H9 (cell line): ENCODE data around the gene IRAK1. TPM values are rescaled to one million over a fixed set of nuclear protein-coding genes. Genes with fewer than 3 reads are reported as not detected.

Experiments
- DNase-seq: peaks from one replicate; pipeline ENCODE4 v3.0.0-alpha.2; 2017
- H2AFZ ChIP-seq: one replicate; pipeline ENCODE4 v1.6.1; 2013; ENCODE audit warnings: mild to moderate bottlenecking, low read length, control low read depth, moderate library complexity
- H2AK5ac ChIP-seq: 2 replicates; pipeline ENCODE4 v1.6.1; 2013; ENCODE audit warnings: low read length, control low read depth, mixed read lengths; ENCODE audit not compliant: insufficient read length
- H2BK120ac ChIP-seq: one replicate; pipeline ENCODE4 v1.6.1; 2013; ENCODE audit warnings: low read depth, mild to moderate bottlenecking, low read length, control low read depth, inconsistent platforms; ENCODE audit not compliant: poor library complexity, severe bottlenecking
- H2BK12ac ChIP-seq: 2 replicates; pipeline ENCODE4 v1.6.1; 2013; ENCODE audit warnings: low read length, control low read depth, mixed read lengths, low read depth; ENCODE audit not compliant: insufficient read length
- H2BK15ac ChIP-seq: 2 replicates; pipeline ENCODE4 v1.6.1; 2013; ENCODE audit warnings: low read depth, low read length, control low read depth
- H2BK20ac ChIP-seq: one replicate; pipeline ENCODE4 v1.6.1; 2013; ENCODE audit warnings: low read depth, mild to moderate bottlenecking, low read length, control low read depth, inconsistent platforms; ENCODE audit not compliant: poor library complexity, severe bottlenecking
- H2BK5ac ChIP-seq: 2 replicates; pipeline ENCODE4 v1.6.1; 2013; ENCODE audit warnings: low read length, control low read depth, mixed read lengths; ENCODE audit not compliant: insufficient read length
- H3K14ac ChIP-seq: 2 replicates; pipeline ENCODE4 v1.6.1; 2013; ENCODE audit warnings: low read length, control low read depth; ENCODE audit not compliant: insufficient read depth
- H3K18ac ChIP-seq: 2 replicates; pipeline ENCODE4 v1.6.1; 2013; ENCODE audit warnings: low read depth, mild to moderate bottlenecking, mixed read lengths, low read length, control low read depth; ENCODE audit not compliant: insufficient read length
- H3K23ac ChIP-seq: 2 replicates; pipeline ENCODE4 v1.6.1; 2013; ENCODE audit warnings: low read length, control low read depth, mixed read lengths, low read depth; ENCODE audit not compliant: insufficient read length
- H3K23me2 ChIP-seq: 2 replicates; pipeline ENCODE4 v1.6.1; 2013; ENCODE audit warnings: low read depth, mild to moderate bottlenecking, mixed read lengths, low read length, control low read depth; ENCODE audit not compliant: insufficient read length, poor library complexity, severe bottlenecking
- H3K27ac ChIP-seq: 2 replicates; pipeline ENCODE4 v1.5.1; 2013; ENCODE audit warnings: low read length, control low read depth, mixed read lengths, low read depth; ENCODE audit not compliant: insufficient read length
- H3K27me3 ChIP-seq: 2 replicates; pipeline ENCODE4 v1.6.1; 2013; ENCODE audit warnings: low read length, control low read depth, inconsistent platforms; ENCODE audit not compliant: insufficient read depth
- H3K4ac ChIP-seq: 2 replicates; pipeline ENCODE4 v1.6.1; 2013; ENCODE audit warnings: low read depth, mild to moderate bottlenecking, control low read depth, inconsistent platforms, low read length, moderate library complexity
- H3K4me1 ChIP-seq: 2 replicates; pipeline ENCODE4 v1.6.1; 2013; ENCODE audit warnings: low read length, control low read depth, inconsistent platforms; ENCODE audit not compliant: insufficient read depth
- H3K4me2 ChIP-seq: 2 replicates; pipeline ENCODE4 v1.6.1; 2013; ENCODE audit warnings: low read length, control low read depth, mixed read lengths; ENCODE audit not compliant: insufficient read length, insufficient read depth
- H3K56ac ChIP-seq: 2 replicates; pipeline ENCODE4 v1.6.1; 2013; ENCODE audit warnings: low read depth, mild to moderate bottlenecking, mixed read lengths, low read length, control low read depth; ENCODE audit not compliant: insufficient read length
- H3K79me1 ChIP-seq: 2 replicates; pipeline ENCODE4 v1.6.1; 2013; ENCODE audit warnings: low read depth, mild to moderate bottlenecking, moderate library complexity, low read length, control low read depth, inconsistent platforms; ENCODE audit not compliant: insufficient read depth, poor library complexity, severe bottlenecking
- H3K79me2 ChIP-seq: 2 replicates; pipeline ENCODE4 v1.6.1; 2013; ENCODE audit warnings: low read length, control low read depth, inconsistent platforms; ENCODE audit not compliant: insufficient read depth
- H3K9ac ChIP-seq: 2 replicates; pipeline ENCODE4 v1.6.1; 2013; ENCODE audit warnings: low read length, control low read depth, mixed read lengths; ENCODE audit not compliant: insufficient read length; ENCODE audit errors: extremely low read depth
- H3K9me3 ChIP-seq: one replicate; pipeline ENCODE4 v1.6.1; 2013; ENCODE audit warnings: low read depth, low read length, inconsistent platforms; ENCODE audit not compliant: control insufficient read depth
- H3T11ph ChIP-seq: one replicate; pipeline ENCODE4 v1.6.1; 2013; ENCODE audit warnings: mild to moderate bottlenecking, low read length, control low read depth, inconsistent platforms
- H4K20me1 ChIP-seq: one replicate; pipeline ENCODE4 v1.6.1; 2013; ENCODE audit not compliant: control insufficient read depth, insufficient read length, insufficient read depth
- H4K5ac ChIP-seq: 2 replicates; pipeline ENCODE4 v1.6.1; 2013; ENCODE audit warnings: low read depth, mild to moderate bottlenecking, mixed read lengths, low read length, control low read depth; ENCODE audit not compliant: insufficient read length
- H4K8ac ChIP-seq: replicated peaks from 2 replicates; pipeline ENCODE4 v1.6.1; 2013; ENCODE audit warnings: low read length, control low read depth, mixed read lengths, low read depth; ENCODE audit not compliant: insufficient read length
- H4K91ac ChIP-seq: 2 replicates; pipeline ENCODE4 v1.6.1; 2013; ENCODE audit warnings: low read depth, mild to moderate bottlenecking, moderate library complexity, mixed read lengths, low read length, control low read depth; ENCODE audit not compliant: insufficient read length
- H3K27ac Mint-ChIP-seq, 3 experiments: 2 replicates in 2 of 3; 3 replicates in 1 of 3; pipeline ENCODE4 v1.8.0; 2020 to 2021; ENCODE audit warnings: mixed read lengths in 3 of 3, mild to moderate bottlenecking in 1 of 3, moderate library complexity in 1 of 3
- H3K27me3 Mint-ChIP-seq: 2 replicates; pipeline ENCODE4 v1.8.0; 2021; ENCODE audit warnings: low read depth, mild to moderate bottlenecking, moderate library complexity, mixed read lengths
- H3K36me3 Mint-ChIP-seq, 3 experiments: 2 replicates in 2 of 3; 3 replicates in 1 of 3; pipeline ENCODE4 v1.8.0; 2020 to 2021; ENCODE audit warnings: low read depth in 3 of 3, mixed read lengths in 3 of 3; ENCODE audit not compliant: insufficient read depth in 1 of 3
- H3K4me1 Mint-ChIP-seq, 2 experiments: 2 replicates each; pipeline ENCODE4 v1.8.0; 2020; ENCODE audit warnings: mixed read lengths in 2 of 2
- H3K4me3 Mint-ChIP-seq, 2 experiments: 2 replicates in 1 of 2; 3 replicates in 1 of 2; pipeline ENCODE4 v1.8.0; 2020 to 2021; ENCODE audit warnings: mild to moderate bottlenecking in 2 of 2, mixed read lengths in 2 of 2, moderate library complexity in 1 of 2
- H3K9me3 Mint-ChIP-seq, 2 experiments: 2 replicates in 1 of 2; 3 replicates in 1 of 2; pipeline ENCODE4 v1.8.0; 2020; ENCODE audit warnings: mild to moderate bottlenecking in 2 of 2, mixed read lengths in 2 of 2, moderate library complexity in 1 of 2
- WGBS: extraction: QIAGEN DNeasy Blood & Tissue Kit; methylation state at CpG from one replicate; pipeline ENCODE4 v1.1.7; 2013; ENCODE audit warnings: missing lambda C conversion rate, low lambda C conversion rate, mixed read lengths; ENCODE audit not compliant: insufficient read length; ENCODE audit errors: extremely low coverage; 5-methylcytosine and 5-hydroxymethylcytosine counted together
- total RNA-seq: library from RNA; stranded (reverse); gene quantifications from 2 replicates; pipeline ENCODE4 v1.2.1, GENCODE V29; 2021
- TF ChIP-seq, protein P1 (sequence below): fragments of 200-600 bp; sonication (generic); conservative IDR thresholded peaks from 3 replicates; pipeline ENCODE4 v1.8.0; 2021; ENCODE audit warnings: antibody characterized with exemption, mild to moderate bottlenecking

IRAK1 gene
- total RNA-seq, 1 experiment from 2014 or later: 98.4 TPM

- DNase-seq: no peak
- no peak overlapping the region for H3T11ph ChIP-seq
- no peak overlapping the region for H3K4me2 ChIP-seq
- no peak overlapping the region for H2BK12ac ChIP-seq
- no peak overlapping the region for H3K4me3 Mint-ChIP-seq
- no peak overlapping the region for H3K18ac ChIP-seq
- no peak overlapping the region for H2AK5ac ChIP-seq
- no peak overlapping the region for H2BK120ac ChIP-seq
- no peaks in the 10 kb centered on the region; the same call in none of the 2 replicates for H3K27me3 Mint-ChIP-seq
- no peak overlapping the region for H3K27ac ChIP-seq
- no peak overlapping the region for H2BK20ac ChIP-seq
- H3K79me1 ChIP-seq: no peaks in the 10 kb centered on the region
- H4K8ac ChIP-seq: no peak overlapping the region
- no peak overlapping the region for H3K23ac ChIP-seq
- H3K36me3 Mint-ChIP-seq: peaks cover 30 to 49% (median 45%) of the 10 kb centered on the region in 3 experiments
- no peak overlapping the region; a peak in 1 of 7 replicates for H3K27ac Mint-ChIP-seq
- no peaks in the 10 kb centered on the region for H3K79me2 ChIP-seq
- H4K5ac ChIP-seq: no peak overlapping the region
- no peak overlapping the region for H3K9ac ChIP-seq
- no peaks in the 10 kb centered on the region for H3K4me1 ChIP-seq
- no peak overlapping the region for H4K91ac ChIP-seq
- no peak overlapping the region for H3K4ac ChIP-seq
- peaks cover 46% of the 10 kb centered on the region for H3K9me3 ChIP-seq
- no peaks in the 10 kb centered on the region for H4K20me1 ChIP-seq
- no peak overlapping the region for H2BK5ac ChIP-seq
- H2AFZ ChIP-seq: no peak overlapping the region
- no peak overlapping the region for H3K56ac ChIP-seq
- TF ChIP-seq, protein P1, sequence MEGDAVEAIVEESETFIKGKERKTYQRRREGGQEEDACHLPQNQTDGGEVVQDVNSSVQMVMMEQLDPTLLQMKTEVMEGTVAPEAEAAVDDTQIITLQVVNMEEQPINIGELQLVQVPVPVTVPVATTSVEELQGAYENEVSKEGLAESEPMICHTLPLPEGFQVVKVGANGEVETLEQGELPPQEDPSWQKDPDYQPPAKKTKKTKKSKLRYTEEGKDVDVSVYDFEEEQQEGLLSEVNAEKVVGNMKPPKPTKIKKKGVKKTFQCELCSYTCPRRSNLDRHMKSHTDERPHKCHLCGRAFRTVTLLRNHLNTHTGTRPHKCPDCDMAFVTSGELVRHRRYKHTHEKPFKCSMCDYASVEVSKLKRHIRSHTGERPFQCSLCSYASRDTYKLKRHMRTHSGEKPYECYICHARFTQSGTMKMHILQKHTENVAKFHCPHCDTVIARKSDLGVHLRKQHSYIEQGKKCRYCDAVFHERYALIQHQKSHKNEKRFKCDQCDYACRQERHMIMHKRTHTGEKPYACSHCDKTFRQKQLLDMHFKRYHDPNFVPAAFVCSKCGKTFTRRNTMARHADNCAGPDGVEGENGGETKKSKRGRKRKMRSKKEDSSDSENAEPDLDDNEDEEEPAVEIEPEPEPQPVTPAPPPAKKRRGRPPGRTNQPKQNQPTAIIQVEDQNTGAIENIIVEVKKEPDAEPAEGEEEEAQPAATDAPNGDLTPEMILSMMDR: no peak
- H3K14ac ChIP-seq: no peak overlapping the region
- peaks cover 77 to 79% of the 10 kb centered on the region in 2 experiments for H3K9me3 Mint-ChIP-seq
- peaks cover 22 to 31% of the 10 kb centered on the region in 2 experiments for H3K4me1 Mint-ChIP-seq
- H3K23me2 ChIP-seq: no peaks in the 10 kb centered on the region
- H3K27me3 ChIP-seq: no peaks in the 10 kb centered on the region
- H2BK15ac ChIP-seq: no peak overlapping the region
- WGBS: no CpG with 5 or more reads among the region's 13 CpGs
Observed at GRCh38 chrX:154049209-154050112, 29.8 kb upstream of the IRAK1 start.
